IPS-20b (cell line): Measurements from ENCODE around the gene BANP.

ENCODE experiments used
- H3K27ac ChIP-seq: one replicate; pipeline ENCODE4 v1.5.1; 2013; ENCODE audit warnings: low read length
- H3K27me3 ChIP-seq: 2 replicates; pipeline ENCODE4 v1.6.1; 2013; ENCODE audit warnings: mild to moderate bottlenecking, low read length, inconsistent platforms; ENCODE audit not compliant: insufficient read depth
- H3K36me3 ChIP-seq: 2 replicates; pipeline ENCODE4 v1.6.1; 2013; ENCODE audit warnings: low read depth, mild to moderate bottlenecking, inconsistent platforms, low read length, moderate library complexity; ENCODE audit not compliant: insufficient read depth
- H3K4me1 ChIP-seq: 2 replicates; pipeline ENCODE4 v1.6.1; 2013; ENCODE audit warnings: mild to moderate bottlenecking, control low read depth, inconsistent platforms, low read length, moderate library complexity; ENCODE audit not compliant: insufficient read depth
- H3K4me3 ChIP-seq: 2 replicates; pipeline ENCODE4 v1.5.1; 2013; ENCODE audit warnings: mild to moderate bottlenecking, low read length, inconsistent platforms
- H3K9ac ChIP-seq: 2 replicates; pipeline ENCODE4 v1.6.1; 2013; ENCODE audit warnings: low read depth, mild to moderate bottlenecking, inconsistent platforms, low read length, moderate library complexity
- H3K9me3 ChIP-seq: 2 replicates; pipeline ENCODE4 v1.6.1; 2013; ENCODE audit warnings: mild to moderate bottlenecking, low read depth, low read length, inconsistent platforms; ENCODE audit not compliant: insufficient read depth

Gene BANP

GRCh38 chr16:87918866-87919680 lies 32.2 kb upstream of the BANP start:
- H3K27me3 ChIP-seq = no peaks in the 10 kb centered on the region
- no peaks in the 10 kb centered on the region for H3K36me3 ChIP-seq

GRCh38 chr16:87919681-87919994 lies 31.6 kb upstream of the BANP start:
- Histone ChIP-seq H3K36me3 (no peaks in the 10 kb centered on the region), H3K27me3 (no peaks in the 10 kb centered on the region), H3K4me3 (no peak overlapping the region), H3K27ac (no peak overlapping the region), H3K9me3 (no peaks in the 10 kb centered on the region), H3K9ac (no peak overlapping the region), H3K4me1 (no peaks in the 10 kb centered on the region)

More at GRCh38 chr16:87918866-87919680, 32.2 kb upstream of the BANP start:
- no peak overlapping the region for H3K4me3 ChIP-seq
- H3K9me3 ChIP-seq = no peaks in the 10 kb centered on the region
- H3K27ac ChIP-seq = no peak overlapping the region
- no peak overlapping the region for H3K9ac ChIP-seq
- no peaks in the 10 kb centered on the region for H3K4me1 ChIP-seq

GRCh38 chr16:87921236-87921773 lies 29.9 kb upstream of the BANP start:
- H3K4me3 ChIP-seq = no peak overlapping the region
- H3K9me3 ChIP-seq = no peaks in the 10 kb centered on the region

GRCh38 chr16:87922250-87922871 lies 28.9 kb upstream of the BANP start:
- Histone ChIP-seq H3K27ac (no peak overlapping the region), H3K4me3 (no peak overlapping the region), H3K4me1 (no peaks in the 10 kb centered on the region), H3K27me3 (no peaks in the 10 kb centered on the region), H3K9ac (no peak overlapping the region), H3K9me3 (no peaks in the 10 kb centered on the region), H3K36me3 (no peaks in the 10 kb centered on the region)

More at GRCh38 chr16:87921236-87921773, 29.9 kb upstream of the BANP start:
- H3K36me3 ChIP-seq = no peaks in the 10 kb centered on the region
- H3K9ac ChIP-seq = no peak overlapping the region
- no peaks in the 10 kb centered on the region for H3K4me1 ChIP-seq
- H3K27ac ChIP-seq = no peak overlapping the region
- H3K27me3 ChIP-seq = no peaks in the 10 kb centered on the region

GRCh38 chr16:87924041-87924810 lies 27.0 kb upstream of the BANP start:
- Histone ChIP-seq H3K27ac (no peak overlapping the region), H3K4me1 (no peaks in the 10 kb centered on the region), H3K36me3 (no peaks in the 10 kb centered on the region), H3K9ac (no peak overlapping the region), H3K4me3 (no peak overlapping the region), H3K27me3 (no peaks in the 10 kb centered on the region), H3K9me3 (no peaks in the 10 kb centered on the region)

GRCh38 chr16:87924811-87925670 lies 26.2 kb upstream of the BANP start:
- Histone ChIP-seq H3K9me3 (no peaks in the 10 kb centered on the region), H3K27me3 (no peaks in the 10 kb centered on the region), H3K36me3 (no peaks in the 10 kb centered on the region), H3K27ac (no peak overlapping the region), H3K9ac (no peak overlapping the region), H3K4me3 (no peak overlapping the region), H3K4me1 (no peaks in the 10 kb centered on the region)

- Histone ChIP-seq H3K4me1 (no peaks in the 10 kb centered on the region), H3K4me3 (no peak overlapping the region), H3K36me3 (no peaks in the 10 kb centered on the region), H3K27ac (no peak overlapping the region), H3K9ac (no peak overlapping the region), H3K9me3 (no peaks in the 10 kb centered on the region), H3K27me3 (no peaks in the 10 kb centered on the region)
Measured at GRCh38 chr16:87926246-87927194, 24.7 kb upstream of the BANP start.

- Histone ChIP-seq H3K27ac (no peak overlapping the region), H3K27me3 (no peaks in the 10 kb centered on the region), H3K4me3 (no peak overlapping the region), H3K9ac (no peak overlapping the region), H3K9me3 (no peaks in the 10 kb centered on the region), H3K36me3 (no peaks in the 10 kb centered on the region), H3K4me1 (no peaks in the 10 kb centered on the region)
Measured at GRCh38 chr16:87927195-87927562, 24.1 kb upstream of the BANP start.

GRCh38 chr16:87929986-87930385 lies 21.2 kb upstream of the BANP start:
- Histone ChIP-seq H3K9ac (no peak overlapping the region), H3K36me3 (no peaks in the 10 kb centered on the region), H3K4me3 (no peak overlapping the region), H3K27me3 (no peaks in the 10 kb centered on the region), H3K27ac (no peak overlapping the region), H3K9me3 (no peaks in the 10 kb centered on the region), H3K4me1 (no peaks in the 10 kb centered on the region)

- Histone ChIP-seq H3K9ac (no peak overlapping the region), H3K27ac (no peak overlapping the region), H3K36me3 (no peaks in the 10 kb centered on the region), H3K27me3 (no peaks in the 10 kb centered on the region), H3K4me1 (no peaks in the 10 kb centered on the region), H3K4me3 (no peak overlapping the region), H3K9me3 (no peaks in the 10 kb centered on the region)
Measured at GRCh38 chr16:87930456-87930855, 20.8 kb upstream of the BANP start.
